Measurements from ENCODE around the gene UCK2. TPM values are rescaled to one million over a fixed set of nuclear protein-coding genes. Genes with fewer than 3 reads are reported as not detected.

The UCK2 gene
- total RNA-seq, 4 donors from 2014 or later = 37.6 to 63.1 (median 50.8) TPM

DNA sequence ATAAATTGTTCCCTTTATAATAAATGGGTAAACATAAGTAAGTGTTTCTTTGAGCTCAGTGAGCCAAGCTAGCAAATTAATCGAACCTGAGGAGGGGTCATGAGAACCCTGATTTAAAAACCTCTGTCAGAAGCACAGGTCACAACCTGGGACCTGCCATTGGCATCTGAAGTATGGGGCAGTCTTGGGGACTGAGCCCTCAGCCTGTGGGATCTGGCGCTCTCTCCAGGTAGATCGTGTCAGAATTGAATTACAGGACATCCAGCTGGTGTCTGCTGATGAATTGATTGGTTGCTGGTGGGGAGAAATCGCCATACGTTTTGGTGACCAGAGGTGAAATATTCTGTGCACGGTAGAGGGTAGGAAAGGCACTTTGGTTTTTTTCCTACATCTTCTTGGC, 17.5 kb downstream of the UCK2 start:
- no peak for DNase-seq
- no peak overlapping the region for H3K4me3 ChIP-seq
- no peak overlapping the region for H3K27ac ChIP-seq
- intact Hi-C loops (cut with DNase I) = no loop called here
- peaks cover 3 to 50% (median 12%) of the 10 kb centered on the region in 3 donors for H3K4me1 ChIP-seq
- no peaks in the 10 kb centered on the region for H3K27me3 ChIP-seq
- H3K9me3 ChIP-seq = no peaks in the 10 kb centered on the region
- TF ChIP-seq POLR2A (IDR thresholded peaks at IDR 0.05) (no peak), CTCF (IDR thresholded peaks at IDR 0.05) (no peak)
- WGBS, 2 donors = 72 to 76% methylated on average over 4 to 6 of the region's 6 CpGs
- no peaks in the 10 kb centered on the region for H3K36me3 ChIP-seq

GRCh38 chr1:165845569-165845968, 18.2 kb downstream of the UCK2 start:
- intact Hi-C loops (cut with DNase I) = no loop called here
- DNase-seq = no peak
- Histone ChIP-seq H3K27me3 (no peaks in the 10 kb centered on the region), H3K9me3 (no peaks in the 10 kb centered on the region), H3K27ac (no peak overlapping the region), H3K36me3 (no peaks in the 10 kb centered on the region), H3K4me3 (no peak overlapping the region), H3K4me1 (peaks cover 3 to 55% (median 12%) of the 10 kb centered on the region in 3 donors)
- TF ChIP-seq POLR2A (IDR thresholded peaks at IDR 0.05) = no peak
- no peak for TF ChIP-seq CTCF (IDR thresholded peaks at IDR 0.05)
- 89 to 100% methylated on average over 1 to 3 of the region's 3 CpGs for WGBS, 2 donors

GRCh38 chr1:165845992-165846748, 18.8 kb downstream of the UCK2 start:
- no peak for TF ChIP-seq POLR2A (IDR thresholded peaks at IDR 0.05)
- TF ChIP-seq CTCF (IDR thresholded peaks at IDR 0.05) = no peak
- no peaks in the 10 kb centered on the region for H3K27me3 ChIP-seq
- WGBS, 2 donors = 80 to 97% methylated on average over 2 of the region's 2 CpGs
- peaks cover 6 to 60% (median 13%) of the 10 kb centered on the region in 3 donors for H3K4me1 ChIP-seq
- DNase-seq = no peak
- no peaks in the 10 kb centered on the region for H3K36me3 ChIP-seq
- no peaks in the 10 kb centered on the region for H3K9me3 ChIP-seq
- no peak overlapping the region for H3K27ac ChIP-seq
- no peak overlapping the region for H3K4me3 ChIP-seq
- intact Hi-C loops (cut with DNase I) = no loop called here

GRCh38 chr1:165847486-165847885, 20.1 kb downstream of the UCK2 start:
- Histone ChIP-seq H3K4me1 (peaks cover 8 to 51% (median 11%) of the 10 kb centered on the region in 3 donors), H3K27me3 (no peaks in the 10 kb centered on the region), H3K27ac (no peak overlapping the region), H3K36me3 (no peaks in the 10 kb centered on the region), H3K9me3 (no peaks in the 10 kb centered on the region), H3K4me3 (no peak overlapping the region)
- 88 to 89% methylated on average over 3 of the region's 3 CpGs for WGBS, 2 donors
- DNase-seq = no peak
- TF ChIP-seq POLR2A (IDR thresholded peaks at IDR 0.05) (no peak), CTCF (IDR thresholded peaks at IDR 0.05) (no peak)
- intact Hi-C loops (cut with DNase I) = no loop called here

DNA sequence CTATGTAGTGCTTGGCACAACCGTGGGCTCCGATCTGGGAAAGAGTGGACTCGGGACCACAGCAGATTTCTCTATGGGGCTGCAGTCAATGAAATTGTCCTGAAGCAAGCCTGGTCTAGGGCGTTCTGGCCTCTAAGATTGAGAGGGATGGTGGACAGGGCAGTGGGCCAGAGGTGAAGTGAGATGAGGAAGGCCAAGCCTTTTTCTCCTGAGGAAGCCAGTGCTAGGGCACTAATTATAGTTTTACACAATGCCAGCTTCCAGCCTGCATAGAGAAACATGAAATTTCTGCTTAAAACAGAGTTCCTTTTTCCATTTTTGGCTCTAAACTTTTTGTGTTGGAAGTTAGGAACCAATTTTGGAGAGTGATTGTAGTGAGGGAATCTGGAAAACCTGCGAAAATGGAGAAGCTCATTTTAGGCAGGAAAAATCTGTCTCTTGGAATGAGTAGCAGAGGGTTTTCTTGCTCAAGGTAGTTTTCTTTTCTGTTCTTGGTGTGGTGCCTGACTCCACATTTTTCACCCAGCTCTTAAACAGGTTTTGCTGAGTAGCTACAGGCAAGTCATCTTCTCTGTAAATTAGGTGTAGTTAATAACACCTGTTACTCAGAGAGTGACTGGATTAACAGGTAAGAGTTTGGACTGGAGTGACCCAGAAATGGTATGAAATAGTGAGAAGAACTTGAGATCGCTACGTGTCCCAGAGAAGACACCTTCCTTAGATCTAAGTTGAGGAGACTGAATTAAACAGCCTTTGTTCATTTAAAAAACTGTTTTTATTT, 22.1 kb downstream of the UCK2 start:
- WGBS, 2 donors = 81 to 86% methylated on average over 3 to 7 of the region's 7 CpGs
- Histone ChIP-seq H3K4me1 (peaks cover 8 to 51% (median 8%) of the 10 kb centered on the region in 3 donors), H3K27ac (peak overlapping the region; percentile 30 to 79 (median 60)), H3K4me3 (no peak overlapping the region), H3K27me3 (no peaks in the 10 kb centered on the region), H3K36me3 (no peaks in the 10 kb centered on the region), H3K9me3 (no peaks in the 10 kb centered on the region)
- TF ChIP-seq CTCF (IDR thresholded peaks at IDR 0.05) = no peak
- TF ChIP-seq POLR2A (IDR thresholded peaks at IDR 0.05) = no peak
- DNase-seq = no peak
- intact Hi-C loops (cut with DNase I) = no loop called here
